ENCODE measurements around the gene CEP85L. TPM values are rescaled to one million over a fixed set of nuclear protein-coding genes. Genes with fewer than 3 reads are reported as not detected.

CEP85L gene
- total RNA-seq, 1 experiment from 2014 or later: 4.9 TPM

GRCh38 chr6:118502169-118502568 is 149.2 kb downstream of the CEP85L start:
- Histone ChIP-seq H3K9me2 (ENCODE audit: insufficient read depth) (no peaks in the 10 kb centered on the region), H3K36me3 (ENCODE audit: control insufficient read depth in 1 of 2, insufficient read depth in 2 of 2, low read length in 2 of 2) (no peaks in the 10 kb centered on the region), H3K4me1 (ENCODE audit: control insufficient read depth in 1 of 2, insufficient read depth in 2 of 2, low read length in 2 of 2) (no peaks in the 10 kb centered on the region), H3K27me3 (ENCODE audit: insufficient read depth, low read length) (no peaks in the 10 kb centered on the region), H2AFZ (ENCODE audit: low read depth, low read length, poor library complexity, severe bottlenecking) (no peak overlapping the region), H3K4me3 (replicated peaks in 1 of 2; ENCODE audit: low read depth in 1 of 2, low read length in 2 of 2) (no peak overlapping the region), H3K9me3 (ENCODE audit: control insufficient read depth in 1 of 2, insufficient read depth in 1 of 2, low read depth in 1 of 2, low read length in 2 of 2) (no peaks in the 10 kb centered on the region), H3K4me2 (ENCODE audit: low read length) (no peak overlapping the region), H3K79me2 (ENCODE audit: insufficient read depth, low read length) (no peaks in the 10 kb centered on the region), H3K9ac (ENCODE audit: low read length) (no peak overlapping the region), H4K20me1 (ENCODE audit: insufficient read depth) (no peaks in the 10 kb centered on the region), H3K27ac (ENCODE audit: low read depth, low read length) (no peak overlapping the region)
- DNase-seq (ENCODE audit: low read depth, low spot score) (no peak), ATAC-seq (no peak)
- RAD21 ChIA-PET (ENCODE audit: low non-redundant PET in 1 of 2, low total read pairs in 2 of 2, uncharacterized antibody in 2 of 2, unreplicated experiment in 2 of 2): no interaction called here
- intact Hi-C loops (cut with micrococcal nuclease): loop anchor here (10.0 kb wide), 1 partner anchor 657 kb away; no protein-coding TSS in a partner anchor
- no peak for TF ChIP-seq MAX (IDR thresholded peaks at IDR 0.05)
- no peak for TF ChIP-seq EZH2 (IDR thresholded peaks at IDR 0.05)
- no peak for TF ChIP-seq ELF1 (IDR thresholded peaks at IDR 0.05; ENCODE audit: borderline replicate concordance, low read depth)
- no peak for TF ChIP-seq JUND (IDR thresholded peaks at IDR 0.05)
- TF ChIP-seq SIN3A (IDR thresholded peaks at IDR 0.05; ENCODE audit: low read depth): no peak
- TF ChIP-seq POLR2A (IDR thresholded peaks at IDR 0.05; ENCODE audit: borderline replicate concordance, extremely low read depth, insufficient read depth, insufficient read length): no peak
- no peak for TF ChIP-seq ZFX (IDR thresholded peaks at IDR 0.05)
- TF ChIP-seq CEBPB (IDR thresholded peaks at IDR 0.05; ENCODE audit: low read depth): no peak
- TF ChIP-seq POLR2AphosphoS5 (IDR thresholded peaks at IDR 0.05; ENCODE audit: low read depth, low read length): no peak
- TF ChIP-seq CBX3 (IDR thresholded peaks at IDR 0.05; ENCODE audit: low read depth): no peak
- no peak for TF ChIP-seq ZNF274 (IDR thresholded peaks at IDR 0.05; ENCODE audit: low read depth, low read length)
- no peak for TF ChIP-seq REST (IDR thresholded peaks at IDR 0.05; ENCODE audit: low read depth)
- TF ChIP-seq EGR1 (IDR thresholded peaks at IDR 0.05; ENCODE audit: low read depth): no peak
- no peak for TF ChIP-seq SP1 (IDR thresholded peaks at IDR 0.05; ENCODE audit: low read depth)
- TF ChIP-seq YY1 (IDR thresholded peaks at IDR 0.05; ENCODE audit: extremely low read depth, insufficient replicate concordance, low read depth, low read length): no peak
- no peak for TF ChIP-seq RAD21 (IDR thresholded peaks at IDR 0.05; ENCODE audit: low read depth)
- no peak for TF ChIP-seq ZBTB33 (IDR thresholded peaks at IDR 0.05; ENCODE audit: extremely low read depth, insufficient replicate concordance, low read length)
- no peak for TF ChIP-seq ATF3 (IDR thresholded peaks at IDR 0.05)
- TF ChIP-seq EZH2phosphoT487 (IDR thresholded peaks at IDR 0.05; ENCODE audit: borderline replicate concordance): no peak
- no peak for TF ChIP-seq CTCF (IDR thresholded peaks at IDR 0.05 in 2 of 3, conservative IDR thresholded peaks at IDR 0.05 in 1 of 3; ENCODE audit: borderline replicate concordance in 1 of 3, insufficient read depth in 1 of 3, low read depth in 2 of 3, low read length in 2 of 3)
- POLR2A ChIA-PET: no interaction called here
- BruUV-seq (replicated peaks): no TSS peak
- CTCF ChIA-PET: no interaction called here

Measured in HCT116 (cell line).